ENCODE results near the gene CMKLR1. TPM values are rescaled to one million over a fixed set of nuclear protein-coding genes. Genes with fewer than 3 reads are reported as not detected.

Gene CMKLR1
- total and polyA plus RNA-seq, 9 of the 15 experiments (the other 6 are each of a cell fraction or from before 2014, with no cell fraction given), result 0.11 to 1.4 (median 0.20) TPM

GRCh38 chr12:108252523-108252922 is 86.6 kb downstream of the CMKLR1 start (continued):
- TF ChIP-seq MTA2 (IDR thresholded peaks at IDR 0.05; ENCODE audit: low read depth) (no peak), ZNF583 (CRISPR knock-in tag; IDR thresholded peaks at IDR 0.05) (no peak), ZNF263 (CRISPR knock-in tag; IDR thresholded peaks at IDR 0.05; ENCODE audit: borderline replicate concordance) (no peak), VEZF1 (CRISPR knock-in tag; IDR thresholded peaks at IDR 0.05) (no peak), NKRF (IDR thresholded peaks at IDR 0.05; ENCODE audit: borderline replicate concordance) (no peak), ATF6 (CRISPR knock-in tag; IDR thresholded peaks at IDR 0.05) (no peak)

Measured in K562 (cell line).